PC-3 (cell line): ENCODE data around the gene ZNF254. TPM values are rescaled to one million over a fixed set of nuclear protein-coding genes. Genes with fewer than 3 reads are reported as not detected.

Experiments used
- ATAC-seq: fragments of 200-7000 bp; cut with Tn5 transposase; 2 replicates; pipeline ENCODE4 v1.9.1; 2020; ENCODE audit warnings: mild to moderate bottlenecking, moderate library complexity
- BruUV-seq: library from RNA; stranded (reverse); fragments of 400-500 nt; replicated peaks from 2 replicates; lab custom pipeline; 2021; lab: Mats Ljungman, UMichigan
- CTCF ChIA-PET: fragments of 300-600 bp; sonication (Branson Sonifier 250); formaldehyde crosslinking; loops from one replicate; lab custom pipeline; 2022; ENCODE audit warnings: antibody characterized with exemption; lab: Charles Lee
- POLR2A ChIA-PET: fragments of 300-600 bp; sonication (Branson Sonifier 250); formaldehyde crosslinking; loops from one replicate; lab custom pipeline; 2022; ENCODE audit warnings: antibody characterized with exemption; ENCODE audit not compliant: unreplicated experiment; lab: Charles Lee
- DNase-seq: peaks from one replicate; pipeline ENCODE4 v3.0.0-alpha.2; 2015
- H2AFZ ChIP-seq: fragments of 300-600 bp; sonication (generic); 2 replicates; pipeline ENCODE4 v1.6.0; 2016; ENCODE audit warnings: antibody characterized with exemption, low read length
- H3F3A ChIP-seq: fragments of 300-600 bp; sonication (generic); one replicate; pipeline ENCODE4 v1.6.0; 2017; ENCODE audit warnings: antibody characterized with exemption, low read length, control low read depth, mild to moderate bottlenecking; ENCODE audit not compliant: unreplicated experiment
- H3K27ac ChIP-seq: fragments of 300-600 bp; sonication (generic); 2 replicates; pipeline ENCODE4 v1.5.1; 2016; ENCODE audit warnings: mild to moderate bottlenecking, low read length
- H3K27me3 ChIP-seq: fragments of 300-600 bp; sonication (generic); 2 replicates; pipeline ENCODE4 v1.6.1; 2016; ENCODE audit warnings: low read length, mixed read lengths
- H3K36me3 ChIP-seq: fragments of 300-600 bp; sonication (generic); 2 replicates; pipeline ENCODE4 v1.6.1; 2016; ENCODE audit warnings: low read depth, mixed run types, low read length, mixed read lengths
- H3K4me1 ChIP-seq: fragments of 300-600 bp; sonication (generic); 2 replicates; pipeline ENCODE4 v1.5.1; 2016; ENCODE audit warnings: low read length; ENCODE audit not compliant: insufficient read depth
- H3K4me2 ChIP-seq: fragments of 300-600 bp; sonication (generic); 2 replicates; pipeline ENCODE4 v1.6.0; 2016; ENCODE audit warnings: low read length
- H3K4me3 ChIP-seq: fragments of 300-600 bp; sonication (generic); 2 replicates; pipeline ENCODE4 v1.5.1; 2016; ENCODE audit warnings: mild to moderate bottlenecking, low read length, mixed read lengths
- H3K79me2 ChIP-seq: fragments of 300-600 bp; sonication (generic); 2 replicates; pipeline ENCODE4 v1.6.1; 2017; ENCODE audit warnings: low read length, mixed read lengths
- H3K9ac ChIP-seq: fragments of 300-600 bp; sonication (generic); 2 replicates; pipeline ENCODE4 v1.6.0; 2016; ENCODE audit warnings: mild to moderate bottlenecking, low read length
- H3K9me2 ChIP-seq: fragments of 300-600 bp; sonication (generic); replicated peaks from 2 replicates; pipeline ENCODE4 v1.6.1; 2016; ENCODE audit warnings: mixed run types, low read length, mixed read lengths
- H3K9me3 ChIP-seq: fragments of 300-600 bp; sonication (generic); 2 replicates; pipeline ENCODE4 v1.6.1; 2016; ENCODE audit warnings: low read length, mixed read lengths
- H4K20me1 ChIP-seq: fragments of 300-600 bp; sonication (generic); 2 replicates; pipeline ENCODE4 v1.6.1; 2016; ENCODE audit warnings: low read length, mixed read lengths
- EZH2 ChIP-seq: fragments of 300-600 bp; sonication (generic); IDR thresholded peaks from one replicate; pipeline ENCODE4 v1.6.1; 2017; ENCODE audit warnings: antibody characterized with exemption, mild to moderate bottlenecking, low read length; ENCODE audit not compliant: unreplicated experiment
- EZH2phosphoT487 ChIP-seq: fragments of 300-600 bp; sonication (generic); IDR thresholded peaks from 2 replicates; pipeline ENCODE4 v1.6.1; 2018; ENCODE audit warnings: mild to moderate bottlenecking, antibody characterized with exemption, low read length, borderline replicate concordance
- intact Hi-C: fragments of 100-400 bp; cut with micrococcal nuclease; formaldehyde crosslinking; loops from 2 replicates; pipeline ENCODE4 v1.9.0; 2023
- total RNA-seq: library from RNA; depleted of rRNA; stranded (reverse); fragments of >200 nt; gene quantifications from 2 replicates; pipeline ENCODE4 v1.2.3, GENCODE V29; 2014
- TF ChIP-seq, protein P1 (sequence below): fragments of 300-600 bp; sonication (generic); conservative IDR thresholded peaks from 2 replicates; pipeline ENCODE4 v1.5.1; 2017; ENCODE audit warnings: antibody characterized with exemption, low read depth, mild to moderate bottlenecking, low read length

The ZNF254 gene
- total RNA-seq, 1 experiment from 2014 or later = 9.3 TPM

GRCh38 chr19:24140591-24140990, 53.6 kb downstream of the ZNF254 start:
- Histone ChIP-seq H3K9me3 (peaks cover 21% of the 10 kb centered on the region), H3K27ac (peak overlapping the region; percentile 55), H3K4me1 (no peaks in the 10 kb centered on the region), H3F3A (no peaks in the 10 kb centered on the region), H2AFZ (no peak overlapping the region), H3K4me2 (no peak overlapping the region), H3K27me3 (no peaks in the 10 kb centered on the region), H3K36me3 (peaks cover 43% of the 10 kb centered on the region), H3K9ac (no peak overlapping the region), H3K9me2 (no peaks in the 10 kb centered on the region), H4K20me1 (no peaks in the 10 kb centered on the region), H3K79me2 (no peaks in the 10 kb centered on the region), H3K4me3 (no peak overlapping the region)
- no peak for TF ChIP-seq EZH2
- TF ChIP-seq, protein P1, sequence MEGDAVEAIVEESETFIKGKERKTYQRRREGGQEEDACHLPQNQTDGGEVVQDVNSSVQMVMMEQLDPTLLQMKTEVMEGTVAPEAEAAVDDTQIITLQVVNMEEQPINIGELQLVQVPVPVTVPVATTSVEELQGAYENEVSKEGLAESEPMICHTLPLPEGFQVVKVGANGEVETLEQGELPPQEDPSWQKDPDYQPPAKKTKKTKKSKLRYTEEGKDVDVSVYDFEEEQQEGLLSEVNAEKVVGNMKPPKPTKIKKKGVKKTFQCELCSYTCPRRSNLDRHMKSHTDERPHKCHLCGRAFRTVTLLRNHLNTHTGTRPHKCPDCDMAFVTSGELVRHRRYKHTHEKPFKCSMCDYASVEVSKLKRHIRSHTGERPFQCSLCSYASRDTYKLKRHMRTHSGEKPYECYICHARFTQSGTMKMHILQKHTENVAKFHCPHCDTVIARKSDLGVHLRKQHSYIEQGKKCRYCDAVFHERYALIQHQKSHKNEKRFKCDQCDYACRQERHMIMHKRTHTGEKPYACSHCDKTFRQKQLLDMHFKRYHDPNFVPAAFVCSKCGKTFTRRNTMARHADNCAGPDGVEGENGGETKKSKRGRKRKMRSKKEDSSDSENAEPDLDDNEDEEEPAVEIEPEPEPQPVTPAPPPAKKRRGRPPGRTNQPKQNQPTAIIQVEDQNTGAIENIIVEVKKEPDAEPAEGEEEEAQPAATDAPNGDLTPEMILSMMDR = no peak
- TF ChIP-seq EZH2phosphoT487 = no peak
- DNase-seq = no peak
- ATAC-seq = no peak
- ChIA-PET POLR2A (no interaction called here), CTCF (no interaction called here)
- no TSS peak for BruUV-seq
- intact Hi-C loops = loop anchor here (1.0 kb wide), 1 partner anchor 86 kb away; no protein-coding TSS in a partner anchor

- H2AFZ ChIP-seq = no peak overlapping the region
- H4K20me1 ChIP-seq = no peaks in the 10 kb centered on the region
- peaks cover 41% of the 10 kb centered on the region for H3K36me3 ChIP-seq
- no TSS peak for BruUV-seq
- H3K9me2 ChIP-seq = no peaks in the 10 kb centered on the region
- DNase-seq (no peak), ATAC-seq (no peak)
- H3K4me2 ChIP-seq = no peak overlapping the region
- H3K9me3 ChIP-seq = peaks cover 19% of the 10 kb centered on the region
- no peak overlapping the region for H3K27ac ChIP-seq
- no peaks in the 10 kb centered on the region for H3K79me2 ChIP-seq
- intact Hi-C loops = no loop called here
- no peaks in the 10 kb centered on the region for H3F3A ChIP-seq
- H3K4me1 ChIP-seq = no peaks in the 10 kb centered on the region
- TF ChIP-seq EZH2 = no peak
- TF ChIP-seq, protein P1 = no peak
- no peak for TF ChIP-seq EZH2phosphoT487
- H3K9ac ChIP-seq = no peak overlapping the region
- CTCF ChIA-PET = no interaction called here
- no peak overlapping the region for H3K4me3 ChIP-seq
- no peaks in the 10 kb centered on the region for H3K27me3 ChIP-seq
- POLR2A ChIA-PET = no interaction called here
Observed at GRCh38 chr19:24141612-24142011, 54.6 kb downstream of the ZNF254 start.

- TF ChIP-seq EZH2phosphoT487 (no peak), EZH2 (no peak)
- TF ChIP-seq, protein P1 = no peak
- peaks cover 30% of the 10 kb centered on the region for H3K36me3 ChIP-seq
- H3K9ac ChIP-seq = no peak overlapping the region
- DNase-seq = no peak
- ChIA-PET CTCF (no interaction called here), POLR2A (no interaction called here)
- no peaks in the 10 kb centered on the region for H3K79me2 ChIP-seq
- no peak overlapping the region for H3K27ac ChIP-seq
- H4K20me1 ChIP-seq = no peaks in the 10 kb centered on the region
- H2AFZ ChIP-seq = no peak overlapping the region
- H3K4me2 ChIP-seq = no peak overlapping the region
- peaks cover 13% of the 10 kb centered on the region for H3K9me3 ChIP-seq
- H3K27me3 ChIP-seq = no peaks in the 10 kb centered on the region
- H3K4me3 ChIP-seq = no peak overlapping the region
- BruUV-seq = no TSS peak
- H3F3A ChIP-seq = no peaks in the 10 kb centered on the region
- no peaks in the 10 kb centered on the region for H3K9me2 ChIP-seq
- ATAC-seq = no peak
- no peaks in the 10 kb centered on the region for H3K4me1 ChIP-seq
- intact Hi-C loops = no loop called here
Observed at GRCh38 chr19:24142771-24143170, 55.8 kb downstream of the ZNF254 start.
